Left lung (tissue), 10 donors: ENCODE measurements around the gene HSD17B8. TPM values are rescaled to one million over a fixed set of nuclear protein-coding genes. Genes with fewer than 3 reads are reported as not detected.
A peak's percentile ranks its signal among the peaks of the same experiment; 100 is the strongest.

Experiments
- ATAC-seq: fragments of 200-7000 bp; cut with Tn5 transposase; one replicate; pipeline ENCODE4 v1.9.1; 2020; ENCODE audit warnings: moderate library complexity
- DNase-seq, 4 donors: peaks; one replicate each; pipeline ENCODE4 v3.0.0-alpha.2; 2013 to 2020
- H3K27ac ChIP-seq, 2 donors: fragments of 200-600 bp; sonication (generic) in 1 of 2; one replicate each; pipeline versions ENCODE4 v1.5.0 to v1.8.0; 2020 to 2021
- H3K27me3 ChIP-seq, 2 donors: fragments of 200-600 bp; sonication (generic) in 1 of 2; one replicate each; pipeline versions ENCODE4 v1.5.0 to v1.8.0; 2020 to 2021
- H3K36me3 ChIP-seq, 2 donors: fragments of 200-600 bp; sonication (generic) in 1 of 2; one replicate each; pipeline versions ENCODE4 v1.5.0 to v1.8.0; 2020 to 2021
- H3K4me1 ChIP-seq, 2 donors: fragments of 200-600 bp; one replicate each; pipeline ENCODE4 v1.8.0; 2021
- H3K4me3 ChIP-seq, 2 donors: fragments of 200-600 bp; sonication (generic) in 1 of 2; one replicate each; pipeline versions ENCODE4 v1.5.0 to v1.8.0; 2020 to 2021; ENCODE audit warnings: mild to moderate bottlenecking in 1 of 2
- H3K9me3 ChIP-seq, 2 donors: fragments of 200-600 bp; sonication (generic) in 1 of 2; one replicate each; pipeline versions ENCODE4 v1.5.0 to v1.8.0; 2020 to 2021
- intact Hi-C, 2 donors: fragments of 100-400 bp; cut with DNase I; formaldehyde crosslinking; loops; one replicate each; pipeline versions ENCODE4 v1.11.2 to v1.14.2; 2022
- polyA plus RNA-seq, 6 donors: library from polyadenylated mRNA; unstranded; fragments of 120-200 nt; gene quantifications; one replicate each; pipeline ENCODE4 v1.2.1, GENCODE V29; 2013; ENCODE audit not compliant: insufficient read length in 6 of 6
- total RNA-seq, 2 donors: library from RNA; stranded (reverse); fragmentation: NEBNext Ultra II Directional; extraction: Animal tissue kit (Norgen Biotek cat#: 25700); gene quantifications; one replicate each; pipeline ENCODE4 v1.2.1, GENCODE V29; 2021
- TF ChIP-seq, protein P1 (sequence below), 2 donors: fragments of 200-600 bp; sonication (generic) in 1 of 2; IDR thresholded peaks; one replicate each; pipeline versions ENCODE4 v1.5.0 to v1.8.0; 2021; ENCODE audit warnings: antibody characterized with exemption in 2 of 2
- donor health status: DM: no; HTN: yes; CAD: no.
- donor health status: DM: no; HTN: no; CAD: no.

The HSD17B8 gene
- total and polyA plus RNA-seq, 8 donors: 13.5 to 27.0 (median 20.8) TPM

DNA sequence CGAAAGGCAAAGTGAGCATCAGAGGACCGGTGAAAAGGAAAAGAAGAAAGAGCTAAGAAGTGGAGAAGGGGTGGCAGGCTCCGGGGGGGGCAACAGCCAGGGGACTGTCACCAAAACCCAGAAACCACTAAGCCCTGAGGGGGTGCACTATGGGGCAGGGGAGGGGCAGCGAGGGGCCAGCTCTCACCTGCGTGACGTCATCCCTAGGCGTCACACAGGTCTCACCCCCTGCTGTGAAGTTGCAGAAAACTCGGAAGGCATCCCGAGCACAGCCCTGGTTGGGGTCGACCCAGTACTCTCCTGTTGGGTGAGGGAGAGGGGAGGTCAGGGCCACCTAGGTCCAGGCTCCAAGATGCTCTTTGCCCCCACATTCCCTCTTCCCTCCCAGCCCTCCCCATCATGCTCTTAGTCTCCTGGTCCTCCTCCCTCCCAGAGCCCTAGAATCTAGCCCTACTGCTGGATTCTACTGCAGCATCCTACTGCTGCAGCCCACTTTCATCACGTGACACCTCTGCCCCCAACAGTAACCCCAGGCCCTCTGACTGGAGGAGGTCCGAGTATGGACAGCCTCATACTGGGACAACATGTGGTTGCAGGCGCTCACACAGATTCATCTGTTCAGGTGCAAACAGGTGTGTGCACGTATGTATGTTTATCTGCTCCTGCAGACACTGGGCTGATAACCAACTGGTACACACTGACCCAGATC lies 39.6 kb upstream of the HSD17B8 start:
- H3K27ac ChIP-seq: no peak overlapping the region
- TF ChIP-seq, protein P1, sequence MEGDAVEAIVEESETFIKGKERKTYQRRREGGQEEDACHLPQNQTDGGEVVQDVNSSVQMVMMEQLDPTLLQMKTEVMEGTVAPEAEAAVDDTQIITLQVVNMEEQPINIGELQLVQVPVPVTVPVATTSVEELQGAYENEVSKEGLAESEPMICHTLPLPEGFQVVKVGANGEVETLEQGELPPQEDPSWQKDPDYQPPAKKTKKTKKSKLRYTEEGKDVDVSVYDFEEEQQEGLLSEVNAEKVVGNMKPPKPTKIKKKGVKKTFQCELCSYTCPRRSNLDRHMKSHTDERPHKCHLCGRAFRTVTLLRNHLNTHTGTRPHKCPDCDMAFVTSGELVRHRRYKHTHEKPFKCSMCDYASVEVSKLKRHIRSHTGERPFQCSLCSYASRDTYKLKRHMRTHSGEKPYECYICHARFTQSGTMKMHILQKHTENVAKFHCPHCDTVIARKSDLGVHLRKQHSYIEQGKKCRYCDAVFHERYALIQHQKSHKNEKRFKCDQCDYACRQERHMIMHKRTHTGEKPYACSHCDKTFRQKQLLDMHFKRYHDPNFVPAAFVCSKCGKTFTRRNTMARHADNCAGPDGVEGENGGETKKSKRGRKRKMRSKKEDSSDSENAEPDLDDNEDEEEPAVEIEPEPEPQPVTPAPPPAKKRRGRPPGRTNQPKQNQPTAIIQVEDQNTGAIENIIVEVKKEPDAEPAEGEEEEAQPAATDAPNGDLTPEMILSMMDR (IDR thresholded peaks at IDR 0.05): no peak
- H3K9me3 ChIP-seq: no peaks in the 10 kb centered on the region
- peaks cover 6 to 12% of the 10 kb centered on the region in 2 donors for H3K4me1 ChIP-seq
- intact Hi-C loops: loop anchor here in 1 of 2 donors (10.0 kb wide), 1 partner anchor 80 kb away; no protein-coding TSS in a partner anchor
- ATAC-seq: no peak
- no peaks in the 10 kb centered on the region for H3K27me3 ChIP-seq
- H3K4me3 ChIP-seq: no peak overlapping the region
- peak in 1 of 4 donors; percentile 13 for DNase-seq
- no peaks in the 10 kb centered on the region for H3K36me3 ChIP-seq

DNA sequence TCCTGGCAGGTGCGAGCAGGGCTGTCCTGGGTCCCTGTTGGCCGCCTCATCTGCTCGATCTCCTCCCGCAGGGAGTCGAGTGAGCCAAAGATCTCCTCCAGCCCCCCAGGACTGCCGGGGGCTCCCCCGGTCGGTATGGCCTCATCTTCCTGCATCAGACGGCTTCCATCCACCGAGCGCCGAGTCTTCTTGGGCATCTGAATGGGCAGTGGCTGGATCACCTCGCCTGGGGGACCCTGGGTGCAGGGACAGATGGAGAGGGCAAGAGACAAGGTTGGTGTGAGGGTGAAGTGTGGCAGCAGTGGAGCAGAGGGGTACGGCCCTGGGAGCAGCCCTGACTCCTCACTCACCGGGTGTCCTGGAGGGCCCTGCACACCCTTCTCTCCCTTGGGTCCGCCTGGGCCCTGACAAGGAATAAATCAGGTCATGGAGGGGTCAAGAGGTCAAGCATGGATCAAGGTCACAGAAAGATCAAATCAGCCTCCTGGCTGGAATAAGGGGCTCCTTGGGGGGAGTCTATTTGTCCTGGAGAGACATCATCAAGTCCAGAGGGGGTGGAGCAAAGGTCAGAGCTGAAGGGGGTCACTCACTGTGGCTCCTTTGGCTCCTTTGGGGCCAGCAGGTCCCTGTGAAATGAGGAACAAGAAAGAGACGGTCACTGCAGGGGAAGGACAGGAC lies 38.7 kb upstream of the HSD17B8 start:
- TF ChIP-seq, protein P1 (IDR thresholded peaks at IDR 0.05): no peak
- no peaks in the 10 kb centered on the region for H3K36me3 ChIP-seq
- intact Hi-C loops: loop anchor here in 1 of 2 donors (10.0 kb wide), 1 partner anchor 79 kb away; no protein-coding TSS in a partner anchor
- no peaks in the 10 kb centered on the region for H3K27me3 ChIP-seq
- H3K4me3 ChIP-seq: no peak overlapping the region
- ATAC-seq: no peak
- H3K4me1 ChIP-seq: peaks cover 6 to 12% of the 10 kb centered on the region in 2 donors
- no peaks in the 10 kb centered on the region for H3K9me3 ChIP-seq
- peak in 1 of 4 donors; percentile 24 for DNase-seq
- H3K27ac ChIP-seq: no peak overlapping the region

GRCh38 chr6:33166363-33166762 lies 38.1 kb upstream of the HSD17B8 start:
- peaks cover under 1 to 8% of the 10 kb centered on the region in 2 donors for H3K4me1 ChIP-seq
- ATAC-seq (no peak), DNase-seq (no peak)
- no peaks in the 10 kb centered on the region for H3K27me3 ChIP-seq
- no peak overlapping the region for H3K27ac ChIP-seq
- intact Hi-C loops: loop anchor here in 1 of 2 donors (10.0 kb wide), 1 partner anchor 78 kb away; no protein-coding TSS in a partner anchor
- no peaks in the 10 kb centered on the region for H3K9me3 ChIP-seq
- no peaks in the 10 kb centered on the region for H3K36me3 ChIP-seq
- TF ChIP-seq, protein P1 (IDR thresholded peaks at IDR 0.05): no peak
- H3K4me3 ChIP-seq: no peak overlapping the region

GRCh38 chr6:33166811-33167210 lies 37.6 kb upstream of the HSD17B8 start:
- TF ChIP-seq, protein P1 (IDR thresholded peaks at IDR 0.05): no peak
- H3K36me3 ChIP-seq: no peaks in the 10 kb centered on the region
- H3K27me3 ChIP-seq: no peaks in the 10 kb centered on the region
- H3K4me1 ChIP-seq: peaks cover 0 to 4% of the 10 kb centered on the region in 2 donors
- intact Hi-C loops: loop anchor here in 1 of 2 donors (10.0 kb wide), 1 partner anchor 78 kb away; no protein-coding TSS in a partner anchor
- DNase-seq (no peak), ATAC-seq (no peak)
- no peaks in the 10 kb centered on the region for H3K9me3 ChIP-seq
- no peak overlapping the region for H3K4me3 ChIP-seq
- H3K27ac ChIP-seq: no peak overlapping the region
